Neural progenitor cell (in vitro differentiated cells): ENCODE results near the gene RAP1GDS1.

Experiments used
- CTCF ChIP-seq: fragments of 200-600 bp; sonication (generic); IDR thresholded peaks from 2 replicates; pipeline ENCODE4 v1.5.1; 2017; ENCODE audit warnings: antibody characterized with exemption, mild to moderate bottlenecking
- EZH2 ChIP-seq: fragments of 200-600 bp; sonication (generic); IDR thresholded peaks from 2 replicates; pipeline ENCODE4 v1.6.1; 2017; ENCODE audit warnings: antibody characterized with exemption, mild to moderate bottlenecking, moderate library complexity

DNA sequence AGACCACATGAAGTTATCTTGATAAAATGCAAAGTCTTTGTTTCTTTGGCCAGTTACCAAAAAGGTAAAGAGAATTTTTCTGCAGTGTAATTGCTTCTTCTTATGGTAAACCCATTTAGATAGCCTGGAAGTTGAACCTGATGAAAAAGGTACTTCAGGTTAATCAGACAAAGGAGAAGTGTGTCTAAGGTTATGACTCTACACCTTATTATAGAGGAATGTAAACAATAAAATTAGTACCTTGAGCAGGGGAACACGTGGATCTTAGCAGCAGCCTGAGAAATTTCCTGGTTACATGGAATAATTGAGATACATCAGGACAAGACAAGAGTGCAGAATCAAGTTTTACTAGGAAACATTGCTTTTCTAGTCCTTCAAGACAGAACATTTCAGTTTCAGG, 70.8 kb downstream of the RAP1GDS1 start:
- no peak for TF ChIP-seq EZH2
- TF ChIP-seq CTCF, result no peak
